WTC11 (cell line): Measurements from ENCODE around the gene ZDHHC18. TPM values are rescaled to one million over a fixed set of nuclear protein-coding genes. Genes with fewer than 3 reads are reported as not detected.

Source experiments
- ATAC-seq: fragments of 200-7000 bp; cut with Tn5 transposase; 2 replicates; pipeline ENCODE4 v1.10.0; 2021; ENCODE audit warnings: mild to moderate bottlenecking, moderate library complexity
- CTCF ChIA-PET: fragments of 300-600 bp; sonication (Branson Sonifier 250); formaldehyde crosslinking; loops from one replicate; lab custom pipeline; 2021; ENCODE audit warnings: antibody characterized with exemption; lab: Charles Lee
- POLR2A ChIA-PET: fragments of 350-600 bp; sonication (Branson Sonifier 250); formaldehyde crosslinking; loops from one replicate; lab custom pipeline; 2021; ENCODE audit warnings: antibody characterized with exemption; lab: Charles Lee
- DNase-seq: peaks from one replicate; pipeline ENCODE4 v3.0.0; 2021; ENCODE audit warnings: low spot score
- H3K27ac Mint-ChIP-seq: 2 replicates; pipeline ENCODE4 v1.8.0; 2021; ENCODE audit warnings: mixed read lengths
- H3K27me3 Mint-ChIP-seq: 2 replicates; pipeline ENCODE4 v1.8.0; 2021; ENCODE audit warnings: low read depth, mild to moderate bottlenecking, moderate library complexity, mixed read lengths
- H3K36me3 Mint-ChIP-seq: 2 replicates; pipeline ENCODE4 v1.8.0; 2021; ENCODE audit warnings: mixed read lengths
- H3K4me1 Mint-ChIP-seq: 2 replicates; pipeline ENCODE4 v1.8.0; 2022; ENCODE audit warnings: mixed read lengths
- H3K4me3 Mint-ChIP-seq: 2 replicates; pipeline ENCODE4 v1.8.0; 2021; ENCODE audit warnings: mild to moderate bottlenecking, moderate library complexity, mixed read lengths
- H3K9me3 Mint-ChIP-seq: 2 replicates; pipeline ENCODE4 v1.8.0; 2021; ENCODE audit warnings: mixed read lengths
- ATF1 ChIP-seq: sonication (generic); formaldehyde crosslinking; IDR thresholded peaks from 2 replicates; pipeline ENCODE4 v1.8.1; 2023; ENCODE audit warnings: mild to moderate bottlenecking, moderate library complexity, missing genetic modification reagents
- CBFB ChIP-seq: sonication (generic); formaldehyde crosslinking; IDR thresholded peaks from 2 replicates; pipeline ENCODE4 v1.8.1; 2022; ENCODE audit warnings: mild to moderate bottlenecking, low read depth, missing genetic modification reagents
- CREB1 ChIP-seq: sonication (generic); formaldehyde crosslinking; IDR thresholded peaks from 2 replicates; pipeline ENCODE4 v1.8.0; 2023; ENCODE audit warnings: mild to moderate bottlenecking, missing genetic modification reagents
- ELF4 ChIP-seq: sonication (generic); formaldehyde crosslinking; IDR thresholded peaks from 2 replicates; pipeline ENCODE4 v1.8.1; 2022; ENCODE audit warnings: low read depth, mild to moderate bottlenecking, moderate library complexity, missing genetic modification reagents
- ERG ChIP-seq: fragments of 250-450 bp; sonication (Bioruptor Pico); IDR thresholded peaks from 2 replicates; pipeline ENCODE4 v1.8.0; 2021; ENCODE audit warnings: mild to moderate bottlenecking
- ETV6 ChIP-seq: sonication (generic); formaldehyde crosslinking; IDR thresholded peaks from 2 replicates; pipeline ENCODE4 v1.8.1; 2022; ENCODE audit warnings: mild to moderate bottlenecking, missing genetic modification reagents
- FOXJ3 ChIP-seq: sonication (generic); formaldehyde crosslinking; IDR thresholded peaks from 2 replicates; pipeline ENCODE4 v1.9.0; 2021; ENCODE audit warnings: missing genetic modification reagents, mild to moderate bottlenecking, borderline replicate concordance
- FOXP1 ChIP-seq: sonication (generic); formaldehyde crosslinking; IDR thresholded peaks from 2 replicates; pipeline ENCODE4 v1.8.0; 2022; ENCODE audit warnings: missing genetic modification reagents, mild to moderate bottlenecking, moderate library complexity, borderline replicate concordance
- HMGXB4 ChIP-seq: sonication (generic); formaldehyde crosslinking; IDR thresholded peaks from 2 replicates; pipeline ENCODE4 v1.8.1; 2023; ENCODE audit warnings: mild to moderate bottlenecking, moderate library complexity, missing genetic modification reagents
- JAZF1 ChIP-seq: fragments of 250-450 bp; sonication (Bioruptor Pico); IDR thresholded peaks from 2 replicates; pipeline ENCODE4 v1.9.0; 2021; ENCODE audit warnings: moderate library complexity, mild to moderate bottlenecking, inconsistent platforms
- KAT7 ChIP-seq: sonication (generic); formaldehyde crosslinking; IDR thresholded peaks from 2 replicates; pipeline ENCODE4 v1.8.1; 2023; ENCODE audit warnings: missing genetic modification reagents, mild to moderate bottlenecking, borderline replicate concordance
- NFYB ChIP-seq: sonication (generic); formaldehyde crosslinking; conservative IDR thresholded peaks from 2 replicates; pipeline ENCODE4 v1.8.0; 2022; ENCODE audit warnings: low read depth, missing genetic modification reagents
- NR2C2 ChIP-seq: sonication (generic); formaldehyde crosslinking; IDR thresholded peaks from 2 replicates; pipeline ENCODE4 v1.8.0; 2022; ENCODE audit warnings: mild to moderate bottlenecking, missing genetic modification reagents
- SOX15 ChIP-seq: fragments of 250-450 bp; sonication (Bioruptor Pico); IDR thresholded peaks from 2 replicates; pipeline ENCODE4 v1.9.0; 2021; ENCODE audit warnings: mild to moderate bottlenecking
- TEAD1 ChIP-seq: sonication (generic); formaldehyde crosslinking; IDR thresholded peaks from 2 replicates; pipeline ENCODE4 v1.8.0; 2022; ENCODE audit warnings: mild to moderate bottlenecking, missing genetic modification reagents
- TEAD4 ChIP-seq: sonication (generic); formaldehyde crosslinking; IDR thresholded peaks from 2 replicates; pipeline ENCODE4 v1.8.0; 2022; ENCODE audit warnings: mild to moderate bottlenecking, missing genetic modification reagents
- TP53 ChIP-seq: sonication (generic); formaldehyde crosslinking; IDR thresholded peaks from 2 replicates; pipeline ENCODE4 v1.8.1; 2023; ENCODE audit warnings: mild to moderate bottlenecking, missing genetic modification reagents
- ZNF138 ChIP-seq: sonication (generic); formaldehyde crosslinking; conservative IDR thresholded peaks from 2 replicates; pipeline ENCODE4 v1.8.1; 2022; ENCODE audit warnings: mild to moderate bottlenecking, moderate library complexity, missing genetic modification reagents
- ZNF671 ChIP-seq: fragments of 250-450 bp; sonication (Bioruptor Pico); IDR thresholded peaks from 2 replicates; pipeline ENCODE4 v1.8.0; 2021; ENCODE audit warnings: mild to moderate bottlenecking
- total RNA-seq: library from RNA; stranded (reverse); gene quantifications from 3 replicates; pipeline ENCODE4 v1.2.3, GENCODE V29; 2021
- TF ChIP-seq, protein P1 (sequence below): sonication (generic); formaldehyde crosslinking; IDR thresholded peaks from 2 replicates; pipeline ENCODE4 v1.8.1; 2023; ENCODE audit warnings: mild to moderate bottlenecking, missing genetic modification reagents
- TF ChIP-seq, protein P2 (sequence below): fragments of 250-450 bp; sonication (Bioruptor Pico); IDR thresholded peaks from 2 replicates; pipeline ENCODE4 v1.9.0; 2021; ENCODE audit warnings: mild to moderate bottlenecking

The ZDHHC18 gene
- total RNA-seq, 1 experiment from 2014 or later, result 26.5 TPM

GRCh38 chr1:26779098-26779668 lies 47.3 kb upstream of the ZDHHC18 start (continued):
- no peak for TF ChIP-seq HMGXB4 (CRISPR knock-in tag)

DNA sequence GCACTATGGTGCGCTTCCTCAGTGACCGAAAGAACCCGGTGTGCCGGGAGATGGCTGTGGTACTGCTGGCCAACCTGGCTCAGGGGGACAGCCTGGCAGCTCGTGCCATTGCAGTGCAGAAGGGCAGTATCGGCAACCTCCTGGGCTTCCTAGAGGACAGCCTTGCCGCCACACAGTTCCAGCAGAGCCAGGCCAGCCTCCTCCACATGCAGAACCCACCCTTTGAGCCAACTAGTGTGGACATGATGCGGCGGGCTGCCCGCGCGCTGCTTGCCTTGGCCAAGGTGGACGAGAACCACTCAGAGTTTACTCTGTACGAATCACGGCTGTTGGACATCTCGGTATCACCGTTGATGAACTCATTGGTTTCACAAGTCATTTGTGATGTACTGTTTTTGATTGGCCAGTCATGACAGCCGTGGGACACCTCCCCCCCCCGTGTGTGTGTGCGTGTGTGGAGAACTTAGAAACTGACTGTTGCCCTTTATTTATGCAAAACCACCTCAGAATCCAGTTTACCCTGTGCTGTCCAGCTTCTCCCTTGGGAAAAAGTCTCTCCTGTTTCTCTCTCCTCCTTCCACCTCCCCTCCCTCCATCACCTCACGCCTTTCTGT lies 46.0 kb upstream of the ZDHHC18 start:
- peaks cover 57% of the 10 kb centered on the region for H3K36me3 Mint-ChIP-seq
- no peaks in the 10 kb centered on the region for H3K9me3 Mint-ChIP-seq
- ATAC-seq (no peak), DNase-seq (no peak)
- no peak overlapping the region for H3K4me3 Mint-ChIP-seq
- no peaks in the 10 kb centered on the region; the same call in 1 of the 2 replicates for H3K27me3 Mint-ChIP-seq
- POLR2A ChIA-PET, result no interaction called here
- peaks cover 29% of the 10 kb centered on the region for H3K4me1 Mint-ChIP-seq
- TF ChIP-seq NR2C2, result no peak
- TF ChIP-seq, protein P1, sequence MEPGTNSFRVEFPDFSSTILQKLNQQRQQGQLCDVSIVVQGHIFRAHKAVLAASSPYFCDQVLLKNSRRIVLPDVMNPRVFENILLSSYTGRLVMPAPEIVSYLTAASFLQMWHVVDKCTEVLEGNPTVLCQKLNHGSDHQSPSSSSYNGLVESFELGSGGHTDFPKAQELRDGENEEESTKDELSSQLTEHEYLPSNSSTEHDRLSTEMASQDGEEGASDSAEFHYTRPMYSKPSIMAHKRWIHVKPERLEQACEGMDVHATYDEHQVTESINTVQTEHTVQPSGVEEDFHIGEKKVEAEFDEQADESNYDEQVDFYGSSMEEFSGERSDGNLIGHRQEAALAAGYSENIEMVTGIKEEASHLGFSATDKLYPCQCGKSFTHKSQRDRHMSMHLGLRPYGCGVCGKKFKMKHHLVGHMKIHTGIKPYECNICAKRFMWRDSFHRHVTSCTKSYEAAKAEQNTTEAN (CRISPR knock-in tag), result no peak
- no peak for TF ChIP-seq SOX15 (CRISPR knock-in tag)
- TF ChIP-seq, all 79 proteins: peak for 0
- CTCF ChIA-PET, result no interaction called here
- H3K27ac Mint-ChIP-seq, result no peak overlapping the region

GRCh38 chr1:26781206-26781825 lies 45.2 kb upstream of the ZDHHC18 start:
- no peaks in the 10 kb centered on the region for H3K9me3 Mint-ChIP-seq
- no peak for DNase-seq
- peaks cover 50% of the 10 kb centered on the region for H3K36me3 Mint-ChIP-seq
- TF ChIP-seq TEAD4, result no peak
- no peak for TF ChIP-seq ZNF138 (CRISPR knock-in tag)
- TF ChIP-seq, protein P2, sequence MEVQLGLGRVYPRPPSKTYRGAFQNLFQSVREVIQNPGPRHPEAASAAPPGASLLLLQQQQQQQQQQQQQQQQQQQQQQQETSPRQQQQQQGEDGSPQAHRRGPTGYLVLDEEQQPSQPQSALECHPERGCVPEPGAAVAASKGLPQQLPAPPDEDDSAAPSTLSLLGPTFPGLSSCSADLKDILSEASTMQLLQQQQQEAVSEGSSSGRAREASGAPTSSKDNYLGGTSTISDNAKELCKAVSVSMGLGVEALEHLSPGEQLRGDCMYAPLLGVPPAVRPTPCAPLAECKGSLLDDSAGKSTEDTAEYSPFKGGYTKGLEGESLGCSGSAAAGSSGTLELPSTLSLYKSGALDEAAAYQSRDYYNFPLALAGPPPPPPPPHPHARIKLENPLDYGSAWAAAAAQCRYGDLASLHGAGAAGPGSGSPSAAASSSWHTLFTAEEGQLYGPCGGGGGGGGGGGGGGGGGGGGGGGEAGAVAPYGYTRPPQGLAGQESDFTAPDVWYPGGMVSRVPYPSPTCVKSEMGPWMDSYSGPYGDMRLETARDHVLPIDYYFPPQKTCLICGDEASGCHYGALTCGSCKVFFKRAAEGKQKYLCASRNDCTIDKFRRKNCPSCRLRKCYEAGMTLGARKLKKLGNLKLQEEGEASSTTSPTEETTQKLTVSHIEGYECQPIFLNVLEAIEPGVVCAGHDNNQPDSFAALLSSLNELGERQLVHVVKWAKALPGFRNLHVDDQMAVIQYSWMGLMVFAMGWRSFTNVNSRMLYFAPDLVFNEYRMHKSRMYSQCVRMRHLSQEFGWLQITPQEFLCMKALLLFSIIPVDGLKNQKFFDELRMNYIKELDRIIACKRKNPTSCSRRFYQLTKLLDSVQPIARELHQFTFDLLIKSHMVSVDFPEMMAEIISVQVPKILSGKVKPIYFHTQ (CRISPR knock-in tag), result no peak
- TF ChIP-seq KAT7 (CRISPR knock-in tag), result no peak
- no peak for TF ChIP-seq CBFB (CRISPR knock-in tag)
- no peak for TF ChIP-seq ELF4 (CRISPR knock-in tag)
- TF ChIP-seq JAZF1 (CRISPR knock-in tag), result no peak
- TF ChIP-seq, protein P1 (CRISPR knock-in tag), result no peak
- TF ChIP-seq TP53, result no peak
- TF ChIP-seq ZNF671 (CRISPR knock-in tag), result no peak
- TF ChIP-seq FOXP1, result no peak
- no peak for TF ChIP-seq FOXJ3 (CRISPR knock-in tag)
- no peak for TF ChIP-seq CREB1 (CRISPR knock-in tag)
- TF ChIP-seq ATF1 (CRISPR knock-in tag), result no peak
- TF ChIP-seq ERG (CRISPR knock-in tag), result no peak
- no peak for TF ChIP-seq NFYB (CRISPR knock-in tag)
- TF ChIP-seq TEAD1 (CRISPR knock-in tag), result no peak
- no peak for TF ChIP-seq ETV6 (CRISPR knock-in tag)
- no peak for ATAC-seq
- H3K27me3 Mint-ChIP-seq, result no peaks in the 10 kb centered on the region; the same call in 1 of the 2 replicates
- POLR2A ChIA-PET, result no interaction called here
- CTCF ChIA-PET, result interaction anchor here (1.2 kb wide), 1 partner anchor 104 kb away, joined by 3 read pairs; no protein-coding TSS in a partner anchor
- no peak overlapping the region for H3K4me3 Mint-ChIP-seq
- H3K27ac Mint-ChIP-seq, result peak overlapping the region; percentile 31
- peaks cover 37% of the 10 kb centered on the region for H3K4me1 Mint-ChIP-seq
